Cardiac muscle cell (in vitro differentiated cells and primary cell): ENCODE data around the gene ANKRD6. TPM values are rescaled to one million over a fixed set of nuclear protein-coding genes. Genes with fewer than 3 reads are reported as not detected.

ENCODE experiments used
- DNase-seq, 2 donors: peaks; one replicate each; pipeline versions ENCODE4 v3.0.0 to v3.0.0-alpha.2; 2010 to 2017; ENCODE audit warnings: low read depth in 1 of 2, low spot score in 1 of 2
- H3K27ac ChIP-seq: fragments of 200-600 bp; sonication (generic); 2 replicates; pipeline ENCODE4 v1.5.1; 2016
- H3K27me3 ChIP-seq: fragments of 200-600 bp; sonication (generic); 2 replicates; pipeline ENCODE4 v1.6.0; 2016; ENCODE audit warnings: control low read depth
- H3K36me3 ChIP-seq: fragments of 200-600 bp; sonication (generic); 2 replicates; pipeline ENCODE4 v1.5.1; 2016; ENCODE audit warnings: control low read depth
- H3K4me1 ChIP-seq: fragments of 200-600 bp; sonication (generic); 2 replicates; pipeline ENCODE4 v1.8.1; 2017; ENCODE audit warnings: low read depth, mild to moderate bottlenecking, mixed run types
- H3K4me3 ChIP-seq: fragments of 200-600 bp; sonication (generic); 2 replicates; pipeline ENCODE4 v1.5.1; 2016; ENCODE audit warnings: mild to moderate bottlenecking
- H3K9me3 ChIP-seq: fragments of 200-600 bp; sonication (generic); 2 replicates; pipeline ENCODE4 v1.5.1; 2017; ENCODE audit warnings: low read depth, mild to moderate bottlenecking, control low read depth
- CTCF ChIP-seq: IDR thresholded peaks from 2 replicates; pipeline ENCODE4 v1.5.1; 2012; ENCODE audit warnings: low read depth, mild to moderate bottlenecking, low read length
- polyA plus RNA-seq: library from polyadenylated mRNA; unstranded; fragments of >200 nt; fragmentation: Nextera tagmentation; extraction: Ambion mirVana; gene quantifications from 2 replicates; pipeline ENCODE4 v1.2.1, GENCODE V29; 2016
- total RNA-seq: library from RNA; depleted of rRNA; stranded (reverse); fragments of >200 nt; gene quantifications from 2 replicates; pipeline ENCODE4 v1.2.3, GENCODE V29; 2016

Gene ANKRD6
- total and polyA plus RNA-seq, 2 experiments from 2014 or later = 10.3 to 21.5 TPM

GRCh38 chr6:89675949-89676748, 243.2 kb downstream of the ANKRD6 start:
- H3K36me3 ChIP-seq = peaks cover 76% of the 10 kb centered on the region
- peak in 1 of 2 donors; percentile 54 for DNase-seq

GRCh38 chr6:89678531-89678930, 245.6 kb downstream of the ANKRD6 start:
- H3K36me3 ChIP-seq = peaks cover 61% of the 10 kb centered on the region
- no peaks in the 10 kb centered on the region for H3K27me3 ChIP-seq
- H3K27ac ChIP-seq = no peak overlapping the region
- no peaks in the 10 kb centered on the region for H3K9me3 ChIP-seq
- no peak overlapping the region for H3K4me3 ChIP-seq
- TF ChIP-seq CTCF = no peak
- no peak for DNase-seq
- H3K4me1 ChIP-seq = no peaks in the 10 kb centered on the region

More at GRCh38 chr6:89675949-89676748, 243.2 kb downstream of the ANKRD6 start:
- H3K4me1 ChIP-seq = no peaks in the 10 kb centered on the region
- no peak overlapping the region for H3K27ac ChIP-seq
- H3K27me3 ChIP-seq = no peaks in the 10 kb centered on the region
- no peak overlapping the region for H3K4me3 ChIP-seq
- no peak for TF ChIP-seq CTCF
- H3K9me3 ChIP-seq = no peaks in the 10 kb centered on the region

GRCh38 chr6:89679215-89680120, 246.5 kb downstream of the ANKRD6 start:
- no peaks in the 10 kb centered on the region for H3K4me1 ChIP-seq
- TF ChIP-seq CTCF = no peak
- peaks cover 55% of the 10 kb centered on the region for H3K36me3 ChIP-seq
- H3K27ac ChIP-seq = no peak overlapping the region
- no peak for DNase-seq
- no peak overlapping the region for H3K4me3 ChIP-seq
- no peaks in the 10 kb centered on the region for H3K27me3 ChIP-seq
- H3K9me3 ChIP-seq = no peaks in the 10 kb centered on the region

GRCh38 chr6:89680150-89680549, 247.2 kb downstream of the ANKRD6 start:
- no peaks in the 10 kb centered on the region for H3K4me1 ChIP-seq
- no peak overlapping the region for H3K4me3 ChIP-seq
- peaks cover 52% of the 10 kb centered on the region for H3K36me3 ChIP-seq
- peak in 1 of 2 donors; percentile 2 for DNase-seq
- TF ChIP-seq CTCF = no peak
- H3K27me3 ChIP-seq = no peaks in the 10 kb centered on the region
- no peak overlapping the region for H3K27ac ChIP-seq
- no peaks in the 10 kb centered on the region for H3K9me3 ChIP-seq

DNA sequence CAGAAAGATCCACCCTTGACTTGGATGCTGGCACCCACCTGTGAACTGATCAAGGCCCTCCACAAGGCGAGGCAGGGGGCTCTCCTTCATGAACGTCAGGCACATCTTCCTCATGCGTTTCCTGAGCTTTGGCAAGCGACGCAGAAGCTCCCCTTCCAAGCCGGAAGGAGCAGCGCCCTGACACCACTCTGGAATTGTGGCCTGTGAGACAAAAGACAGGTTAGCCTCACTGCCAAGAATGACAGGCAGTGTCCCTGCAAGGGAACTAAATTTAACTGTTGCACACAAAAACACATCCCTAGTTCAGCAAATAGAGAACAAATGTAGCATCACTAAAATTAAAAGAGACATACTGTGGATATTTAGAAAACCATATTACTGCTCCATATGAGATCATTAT, 247.6 kb downstream of the ANKRD6 start:
- Histone ChIP-seq H3K4me1 (no peaks in the 10 kb centered on the region), H3K27ac (no peak overlapping the region), H3K9me3 (no peaks in the 10 kb centered on the region), H3K4me3 (no peak overlapping the region), H3K27me3 (no peaks in the 10 kb centered on the region), H3K36me3 (peaks cover 53% of the 10 kb centered on the region)
- no peak for DNase-seq
- TF ChIP-seq CTCF = no peak
